Measurements from ENCODE around the gene USP48.

USP48 gene

DNA sequence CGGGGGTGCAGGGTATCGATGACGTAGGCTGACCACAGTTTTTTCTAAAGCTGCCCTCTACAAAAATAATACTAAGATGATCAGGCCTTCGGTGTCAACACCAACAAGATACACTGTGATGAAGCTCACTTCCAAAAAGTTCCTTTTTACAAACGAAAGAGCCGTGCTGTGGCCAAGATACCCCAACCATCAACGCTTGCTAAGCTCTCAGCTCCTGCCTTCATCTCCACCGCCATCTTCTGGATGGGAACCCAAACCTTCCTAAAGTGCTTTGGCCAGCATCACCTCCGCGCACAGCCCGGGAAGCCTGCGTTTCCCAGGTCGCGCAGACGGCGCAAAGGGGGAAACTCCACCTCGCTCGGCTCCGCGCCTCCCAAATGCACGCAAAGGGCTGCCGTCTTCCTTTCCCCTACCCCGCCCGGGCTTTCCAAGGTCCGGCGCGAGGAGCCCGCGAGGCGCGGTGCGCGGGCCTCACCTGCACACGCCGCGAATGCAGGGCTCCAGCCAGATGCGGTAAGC is 541 bp downstream of the USP48 start (continued):
- TF ChIP-seq, protein P1, sequence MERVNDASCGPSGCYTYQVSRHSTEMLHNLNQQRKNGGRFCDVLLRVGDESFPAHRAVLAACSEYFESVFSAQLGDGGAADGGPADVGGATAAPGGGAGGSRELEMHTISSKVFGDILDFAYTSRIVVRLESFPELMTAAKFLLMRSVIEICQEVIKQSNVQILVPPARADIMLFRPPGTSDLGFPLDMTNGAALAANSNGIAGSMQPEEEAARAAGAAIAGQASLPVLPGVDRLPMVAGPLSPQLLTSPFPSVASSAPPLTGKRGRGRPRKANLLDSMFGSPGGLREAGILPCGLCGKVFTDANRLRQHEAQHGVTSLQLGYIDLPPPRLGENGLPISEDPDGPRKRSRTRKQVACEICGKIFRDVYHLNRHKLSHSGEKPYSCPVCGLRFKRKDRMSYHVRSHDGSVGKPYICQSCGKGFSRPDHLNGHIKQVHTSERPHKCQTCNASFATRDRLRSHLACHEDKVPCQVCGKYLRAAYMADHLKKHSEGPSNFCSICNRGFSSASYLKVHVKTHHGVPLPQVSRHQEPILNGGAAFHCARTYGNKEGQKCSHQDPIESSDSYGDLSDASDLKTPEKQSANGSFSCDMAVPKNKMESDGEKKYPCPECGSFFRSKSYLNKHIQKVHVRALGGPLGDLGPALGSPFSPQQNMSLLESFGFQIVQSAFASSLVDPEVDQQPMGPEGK (tag by site-specific recombination; IDR thresholded peaks at IDR 0.05), result peak; percentile 39
- 0 out of 2 replicates have a peak, but pooled peaks have one; percentile 47 for TF ChIP-seq ZBTB17 (tag by site-specific recombination; IDR thresholded peaks at IDR 0.05)
- TF ChIP-seq ZNF514 (tag by site-specific recombination; IDR thresholded peaks at IDR 0.05), result no peak
- peak; percentile 13; the same call in 1 of the 2 replicates for TF ChIP-seq ZIC2 (tag by site-specific recombination; IDR thresholded peaks at IDR 0.05)
- TF ChIP-seq ZNF837 (tag by site-specific recombination; IDR thresholded peaks at IDR 0.05), result no peak
- 0 out of 2 replicates have a peak, but pooled peaks have one; percentile 45 for TF ChIP-seq REPIN1 (tag by site-specific recombination; IDR thresholded peaks at IDR 0.05; ENCODE audit: low read depth)
- no peak; the same call in 1 of the 2 replicates for TF ChIP-seq PRDM4 (tag by site-specific recombination; IDR thresholded peaks at IDR 0.05)
- TF ChIP-seq ZNF184 (tag by site-specific recombination; IDR thresholded peaks at IDR 0.05), result 0 out of 2 replicates have a peak, but pooled peaks have one; percentile 9
- TF ChIP-seq, protein P2, sequence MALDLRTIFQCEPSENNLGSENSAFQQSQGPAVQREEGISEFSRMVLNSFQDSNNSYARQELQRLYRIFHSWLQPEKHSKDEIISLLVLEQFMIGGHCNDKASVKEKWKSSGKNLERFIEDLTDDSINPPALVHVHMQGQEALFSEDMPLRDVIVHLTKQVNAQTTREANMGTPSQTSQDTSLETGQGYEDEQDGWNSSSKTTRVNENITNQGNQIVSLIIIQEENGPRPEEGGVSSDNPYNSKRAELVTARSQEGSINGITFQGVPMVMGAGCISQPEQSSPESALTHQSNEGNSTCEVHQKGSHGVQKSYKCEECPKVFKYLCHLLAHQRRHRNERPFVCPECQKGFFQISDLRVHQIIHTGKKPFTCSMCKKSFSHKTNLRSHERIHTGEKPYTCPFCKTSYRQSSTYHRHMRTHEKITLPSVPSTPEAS (tag by site-specific recombination; IDR thresholded peaks at IDR 0.05), result no peak
- peak; percentile 13; the same call in 1 of the 2 replicates for TF ChIP-seq ZNF10 (tag by site-specific recombination; IDR thresholded peaks at IDR 0.05)
- no peak for TF ChIP-seq ZNF211 (tag by site-specific recombination; IDR thresholded peaks at IDR 0.05; ENCODE audit: low read depth)
- 0 out of 2 replicates have a peak, but pooled peaks have one; percentile 8 for TF ChIP-seq SP3 (tag by site-specific recombination; IDR thresholded peaks at IDR 0.05)
- TF ChIP-seq, protein P3, sequence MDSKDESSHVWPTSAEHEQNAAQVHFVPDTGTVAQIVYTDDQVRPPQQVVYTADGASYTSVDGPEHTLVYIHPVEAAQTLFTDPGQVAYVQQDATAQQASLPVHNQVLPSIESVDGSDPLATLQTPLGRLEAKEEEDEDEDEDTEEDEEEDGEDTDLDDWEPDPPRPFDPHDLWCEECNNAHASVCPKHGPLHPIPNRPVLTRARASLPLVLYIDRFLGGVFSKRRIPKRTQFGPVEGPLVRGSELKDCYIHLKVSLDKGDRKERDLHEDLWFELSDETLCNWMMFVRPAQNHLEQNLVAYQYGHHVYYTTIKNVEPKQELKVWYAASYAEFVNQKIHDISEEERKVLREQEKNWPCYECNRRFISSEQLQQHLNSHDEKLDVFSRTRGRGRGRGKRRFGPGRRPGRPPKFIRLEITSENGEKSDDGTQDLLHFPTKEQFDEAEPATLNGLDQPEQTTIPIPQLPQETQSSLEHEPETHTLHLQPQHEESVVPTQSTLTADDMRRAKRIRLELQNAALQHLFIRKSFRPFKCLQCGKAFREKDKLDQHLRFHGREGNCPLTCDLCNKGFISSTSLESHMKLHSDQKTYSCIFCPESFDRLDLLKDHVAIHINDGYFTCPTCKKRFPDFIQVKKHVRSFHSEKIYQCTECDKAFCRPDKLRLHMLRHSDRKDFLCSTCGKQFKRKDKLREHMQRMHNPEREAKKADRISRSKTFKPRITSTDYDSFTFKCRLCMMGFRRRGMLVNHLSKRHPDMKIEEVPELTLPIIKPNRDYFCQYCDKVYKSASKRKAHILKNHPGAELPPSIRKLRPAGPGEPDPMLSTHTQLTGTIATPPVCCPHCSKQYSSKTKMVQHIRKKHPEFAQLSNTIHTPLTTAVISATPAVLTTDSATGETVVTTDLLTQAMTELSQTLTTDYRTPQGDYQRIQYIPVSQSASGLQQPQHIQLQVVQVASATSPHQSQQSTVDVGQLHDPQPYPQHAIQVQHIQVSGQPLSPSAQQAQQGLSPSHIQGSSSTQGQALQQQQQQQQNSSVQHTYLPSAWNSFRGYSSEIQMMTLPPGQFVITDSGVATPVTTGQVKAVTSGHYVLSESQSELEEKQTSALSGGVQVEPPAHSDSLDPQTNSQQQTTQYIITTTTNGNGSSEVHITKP (tag by site-specific recombination; IDR thresholded peaks at IDR 0.05), result peak; percentile 81
- TF ChIP-seq OVOL3 (tag by site-specific recombination; IDR thresholded peaks at IDR 0.05), result no peak
- TF ChIP-seq ZFP37 (tag by site-specific recombination; IDR thresholded peaks at IDR 0.05), result peak; percentile 23; the same call in 1 of the 2 replicates
- TF ChIP-seq, protein P4, sequence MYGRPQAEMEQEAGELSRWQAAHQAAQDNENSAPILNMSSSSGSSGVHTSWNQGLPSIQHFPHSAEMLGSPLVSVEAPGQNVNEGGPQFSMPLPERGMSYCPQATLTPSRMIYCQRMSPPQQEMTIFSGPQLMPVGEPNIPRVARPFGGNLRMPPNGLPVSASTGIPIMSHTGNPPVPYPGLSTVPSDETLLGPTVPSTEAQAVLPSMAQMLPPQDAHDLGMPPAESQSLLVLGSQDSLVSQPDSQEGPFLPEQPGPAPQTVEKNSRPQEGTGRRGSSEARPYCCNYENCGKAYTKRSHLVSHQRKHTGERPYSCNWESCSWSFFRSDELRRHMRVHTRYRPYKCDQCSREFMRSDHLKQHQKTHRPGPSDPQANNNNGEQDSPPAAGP (tag by site-specific recombination; IDR thresholded peaks at IDR 0.05), result peak; percentile 84
- TF ChIP-seq ZBTB21 (tag by site-specific recombination; IDR thresholded peaks at IDR 0.05), result peak; percentile 55
- peak; percentile 31 for TF ChIP-seq ZNF654 (tag by site-specific recombination; IDR thresholded peaks at IDR 0.05; ENCODE audit: low read depth)
- TF ChIP-seq ZNF394 (tag by site-specific recombination; IDR thresholded peaks at IDR 0.05; ENCODE audit: borderline replicate concordance), result no peak
- no peak for TF ChIP-seq BCL11A (tag by site-specific recombination; IDR thresholded peaks at IDR 0.05; ENCODE audit: low read depth)
- 0 out of 2 replicates have a peak, but pooled peaks have one; percentile 10 for TF ChIP-seq KLF7 (tag by site-specific recombination; IDR thresholded peaks at IDR 0.05; ENCODE audit: borderline replicate concordance)
- TF ChIP-seq ZNF18 (tag by site-specific recombination; IDR thresholded peaks at IDR 0.05), result no peak
- TF ChIP-seq ZBTB20 (tag by site-specific recombination; IDR thresholded peaks at IDR 0.05), result peak; percentile 92
- no peak for TF ChIP-seq ZNF311 (tag by site-specific recombination; IDR thresholded peaks at IDR 0.05; ENCODE audit: borderline replicate concordance)
- no peak for TF ChIP-seq ZNF223 (tag by site-specific recombination; IDR thresholded peaks at IDR 0.05)
- no peak for TF ChIP-seq ZNF677 (tag by site-specific recombination; IDR thresholded peaks at IDR 0.05)
